HUDEP-2 (cell line): Measurements from ENCODE around the gene BANP.
"Not testable (repeated sequence)": the region's sequence is repeated elsewhere in the genome, so short reads cannot be mapped to it uniquely, and the experiment has no call there.

Source experiments
- DNase-seq, 76 experiments: peaks; one replicate each; lab custom pipeline; 2025; ENCODE audit not compliant: unreplicated experiment in 76 of 76; lab: John Stamatoyannopoulos, UW

BANP gene

DNA sequence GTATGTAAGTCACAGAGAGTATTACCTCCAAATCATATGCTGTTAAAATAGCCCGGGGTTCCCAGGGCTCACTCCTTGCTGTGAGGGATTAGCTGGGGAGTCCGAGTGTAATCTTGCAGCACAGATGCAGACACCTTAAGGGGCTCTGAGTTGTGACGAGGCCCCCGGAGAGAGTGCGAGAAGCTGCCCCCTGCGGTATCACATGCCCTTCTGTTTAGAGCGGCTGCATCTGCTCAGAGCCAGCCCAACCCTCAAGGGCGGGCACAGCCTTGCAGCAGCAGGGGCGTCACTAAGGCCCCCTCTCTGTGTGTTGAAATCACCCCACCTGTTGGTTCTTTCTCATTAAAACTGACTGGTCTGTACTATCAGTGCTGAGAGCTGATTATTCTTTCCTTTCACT is 37.4 kb downstream of the BANP start:
- DNase-seq: not testable (repeated sequence)

DNA sequence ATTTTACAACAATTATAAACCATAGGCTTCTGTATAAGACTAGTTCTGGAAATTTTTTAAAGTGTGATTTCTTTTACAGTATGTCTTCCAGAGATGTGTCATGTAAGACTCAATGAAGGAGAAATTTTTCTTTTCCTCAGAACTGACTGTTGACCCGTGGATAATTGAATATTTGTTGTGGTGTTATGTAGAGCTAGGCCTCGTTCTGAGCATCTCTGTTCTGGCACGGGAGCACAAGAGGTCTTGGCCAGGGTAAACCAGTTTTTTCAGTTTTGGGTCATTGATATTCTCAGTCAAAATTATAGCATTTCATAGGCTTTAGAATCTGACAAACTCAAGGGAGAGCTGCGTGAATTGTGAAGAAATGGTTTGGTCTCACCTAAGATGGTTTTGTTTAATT is 39.0 kb downstream of the BANP start:
- not testable (repeated sequence) for DNase-seq

DNA sequence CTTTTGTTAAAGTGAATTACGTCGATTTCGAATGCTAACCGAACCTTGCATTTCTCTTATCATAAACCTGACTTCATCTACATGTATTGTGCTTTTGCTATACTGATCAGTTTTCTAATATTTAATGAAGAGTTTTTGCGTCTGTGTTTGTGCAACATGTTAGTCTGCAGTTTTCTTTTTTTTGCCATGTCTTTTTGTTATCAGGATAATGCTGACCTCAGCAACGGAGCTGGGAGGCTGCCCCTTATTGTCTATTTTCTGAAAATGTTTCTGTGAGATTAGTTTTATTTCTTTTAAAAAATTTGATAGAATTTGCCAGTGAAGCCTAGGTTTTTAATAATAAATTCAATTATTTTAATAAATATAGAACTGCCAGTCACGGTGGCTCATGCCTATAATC is 40.9 kb downstream of the BANP start:
- not testable (repeated sequence) for DNase-seq

DNA sequence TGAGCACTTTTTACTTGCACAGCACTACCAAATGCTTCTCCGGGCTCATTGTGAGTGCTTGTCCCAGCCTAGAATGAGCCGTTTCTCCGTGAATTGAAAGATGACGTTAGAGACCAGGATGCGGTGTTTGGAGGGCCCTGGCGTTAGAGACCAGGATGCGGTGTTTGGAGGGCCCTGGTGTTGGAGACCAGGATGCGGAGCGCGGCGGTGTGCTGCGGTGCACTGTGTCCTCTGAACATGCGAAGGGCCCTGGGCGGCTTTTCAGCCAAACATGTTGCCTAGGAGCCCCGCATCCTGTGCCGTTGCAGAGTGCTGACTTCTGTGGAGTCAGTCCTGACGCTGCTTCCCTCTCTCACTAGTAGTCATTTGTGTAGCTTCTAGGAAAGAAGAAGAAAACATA is 42.7 kb downstream of the BANP start:
- no peak for DNase-seq

DNA sequence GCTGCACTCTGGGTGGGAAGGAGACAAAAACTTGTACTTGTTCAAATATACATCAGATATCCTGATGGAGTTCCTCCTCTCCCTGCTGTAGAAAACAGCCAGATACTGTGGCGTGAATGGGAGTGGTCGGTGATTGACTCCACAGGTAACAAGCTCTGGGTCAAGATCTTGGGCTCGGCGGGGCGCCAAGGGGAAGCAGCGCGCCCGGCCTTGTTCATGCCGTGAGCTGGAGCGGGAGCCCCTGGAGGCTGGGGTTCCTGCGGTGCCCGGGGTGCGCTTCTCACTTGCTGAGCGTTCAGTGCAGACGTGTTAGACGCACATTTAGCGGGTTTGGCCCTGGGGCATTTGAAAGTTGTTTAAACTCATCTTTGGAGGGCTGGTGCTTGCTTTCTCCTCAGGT is 44.4 kb downstream of the BANP start:
- no peak for DNase-seq

DNA sequence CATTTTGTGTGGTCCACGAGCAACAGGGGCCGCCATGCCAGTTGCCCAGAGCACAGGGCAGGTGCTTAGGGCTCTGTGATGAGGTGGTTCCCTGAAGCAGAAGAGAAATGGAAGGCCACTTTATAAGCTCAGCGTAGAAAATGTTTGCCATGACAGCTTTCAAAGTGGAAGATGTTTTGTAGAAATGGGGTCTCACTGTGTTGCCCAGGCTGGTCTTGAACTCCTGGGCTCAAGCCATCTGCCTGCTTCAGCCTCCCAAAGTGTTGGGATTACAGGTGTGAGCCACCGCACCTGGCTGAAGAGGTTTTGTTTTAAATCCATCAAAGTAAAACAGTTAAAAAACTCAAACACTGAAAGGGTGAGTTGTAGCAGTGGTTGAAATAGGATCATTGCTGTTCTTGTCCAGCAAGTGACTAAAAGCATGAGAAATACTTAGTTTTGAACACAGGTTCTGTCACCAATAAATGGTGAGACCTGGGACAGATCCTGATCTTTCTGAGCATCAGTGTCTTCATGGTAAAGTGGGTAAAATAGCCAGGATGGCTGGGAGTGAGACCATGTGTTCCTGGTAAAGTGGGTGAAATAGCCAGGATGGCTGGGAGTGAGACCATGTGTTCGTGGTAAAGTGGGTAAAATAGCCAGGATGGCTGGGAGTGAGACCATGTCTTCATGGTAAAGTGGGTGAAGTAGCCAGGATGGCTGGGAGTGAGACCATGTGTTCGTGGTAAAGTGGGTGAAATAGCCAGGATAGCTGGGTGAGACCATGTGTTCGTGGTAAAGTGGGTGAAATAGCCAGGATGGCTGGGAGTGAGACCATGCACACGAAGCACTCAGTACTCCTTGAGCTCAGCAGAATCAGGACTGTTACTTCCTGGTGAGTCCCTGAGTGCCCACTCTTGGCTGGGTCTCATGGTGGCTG is 46.0 kb downstream of the BANP start:
- DNase-seq: no peak

DNA sequence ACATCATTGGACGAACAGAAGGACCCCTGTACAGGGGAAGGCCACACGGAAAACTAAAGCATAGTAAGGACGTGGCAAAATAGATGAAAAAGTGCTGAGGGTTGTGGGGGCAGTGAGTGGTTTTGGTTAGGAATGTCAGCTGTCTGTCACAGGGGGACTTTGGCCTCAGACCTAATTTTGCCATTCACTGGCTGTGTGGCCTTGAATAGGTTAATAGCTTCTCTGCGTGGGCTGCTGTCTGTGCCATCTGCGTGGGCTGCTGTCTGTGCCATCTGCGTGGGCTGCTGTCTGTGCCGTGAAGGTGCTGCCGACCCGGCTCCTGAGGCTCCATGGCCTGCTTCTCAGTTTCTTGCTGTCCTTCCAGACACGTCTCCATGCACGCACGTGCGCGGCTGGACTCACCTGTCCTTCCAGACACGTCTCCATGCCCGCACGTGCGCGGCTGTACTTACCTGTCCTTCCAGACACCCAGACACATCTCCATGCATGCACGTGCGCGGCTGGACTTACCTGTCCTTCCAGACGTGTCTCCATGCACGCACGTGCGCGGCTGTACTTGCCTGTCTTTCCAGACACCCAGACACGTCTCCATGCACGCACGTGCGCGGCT is 47.1 kb downstream of the BANP start:
- not testable (repeated sequence) for DNase-seq

DNA sequence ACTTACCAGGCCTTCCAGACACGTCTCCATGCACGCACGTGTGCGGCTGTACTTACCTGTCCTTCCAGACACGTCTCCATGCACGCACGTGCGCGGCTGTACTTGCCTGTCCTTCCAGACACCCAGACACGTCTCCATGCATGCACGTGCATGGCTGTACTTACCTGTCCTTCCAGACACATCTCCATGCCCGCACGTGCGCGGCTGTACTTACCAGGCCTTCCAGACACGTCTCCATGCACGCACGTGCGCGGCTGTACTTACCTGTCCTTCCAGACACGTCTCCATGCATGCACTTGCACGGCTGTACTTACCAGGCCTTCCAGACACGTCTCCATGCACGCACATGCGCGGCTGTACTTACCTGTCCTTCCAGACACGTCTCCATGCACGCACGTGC is 47.8 kb downstream of the BANP start:
- DNase-seq: not testable (repeated sequence)

DNA sequence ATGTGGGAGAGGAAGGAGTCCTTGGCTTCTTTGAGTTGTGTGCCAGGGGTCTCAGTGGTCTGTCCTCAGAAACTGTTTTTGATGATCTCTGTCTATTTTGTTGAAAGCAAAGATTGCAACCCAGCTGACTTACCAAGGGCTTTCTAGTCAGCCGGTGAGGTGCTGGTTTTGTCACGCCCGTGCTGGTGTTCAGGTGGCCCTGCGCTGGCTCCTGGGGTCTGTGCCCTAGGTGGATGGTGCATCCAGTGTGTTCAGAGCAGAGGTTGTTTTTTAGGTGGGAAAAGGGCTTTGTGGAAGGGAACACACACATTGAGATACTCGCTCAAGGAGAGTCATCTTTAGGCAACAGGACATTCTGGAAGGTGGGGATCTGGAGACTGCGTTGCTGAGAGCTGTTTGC is 51.0 kb downstream of the BANP start:
- DNase-seq: no peak

DNA sequence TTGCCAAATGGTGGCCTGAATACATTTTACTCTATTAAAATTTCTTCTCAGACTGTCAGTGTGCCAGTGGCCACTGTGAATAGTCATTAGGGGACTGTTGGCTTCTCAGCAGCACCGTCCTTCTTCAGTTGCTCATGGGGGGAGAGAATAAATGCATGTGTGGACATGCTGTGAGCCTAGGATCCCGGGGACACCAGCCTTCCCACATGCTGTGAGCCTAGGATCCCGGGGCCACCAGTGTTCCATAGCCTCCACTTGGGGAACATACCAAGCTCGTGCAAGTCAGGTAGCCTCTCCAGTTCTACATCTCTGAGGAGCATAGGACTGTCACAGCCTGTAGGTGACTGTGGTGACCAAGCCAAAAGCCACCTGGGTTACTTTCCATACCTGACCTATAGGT is 51.5 kb downstream of the BANP start:
- DNase-seq: no peak

DNA sequence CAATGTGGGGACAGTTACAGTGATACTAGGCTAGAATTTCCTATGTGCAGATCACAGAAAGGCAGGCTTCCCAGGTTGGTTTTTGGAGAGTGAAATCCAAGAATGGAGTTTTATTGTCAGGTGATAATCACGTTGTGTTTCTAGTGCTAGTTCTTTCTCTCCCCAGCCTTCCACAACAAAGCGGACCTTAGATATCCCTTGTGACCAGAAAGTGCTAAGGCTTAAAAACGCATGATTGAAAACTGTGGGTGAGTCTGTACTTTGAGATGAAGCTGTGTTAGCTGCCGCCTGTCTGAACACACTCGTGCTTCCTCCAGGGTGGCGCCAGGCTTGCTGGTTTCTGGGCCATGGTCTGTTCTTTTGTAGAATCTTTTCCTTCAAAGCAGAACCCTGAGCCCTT is 52.1 kb downstream of the BANP start:
- no peak for DNase-seq

DNA sequence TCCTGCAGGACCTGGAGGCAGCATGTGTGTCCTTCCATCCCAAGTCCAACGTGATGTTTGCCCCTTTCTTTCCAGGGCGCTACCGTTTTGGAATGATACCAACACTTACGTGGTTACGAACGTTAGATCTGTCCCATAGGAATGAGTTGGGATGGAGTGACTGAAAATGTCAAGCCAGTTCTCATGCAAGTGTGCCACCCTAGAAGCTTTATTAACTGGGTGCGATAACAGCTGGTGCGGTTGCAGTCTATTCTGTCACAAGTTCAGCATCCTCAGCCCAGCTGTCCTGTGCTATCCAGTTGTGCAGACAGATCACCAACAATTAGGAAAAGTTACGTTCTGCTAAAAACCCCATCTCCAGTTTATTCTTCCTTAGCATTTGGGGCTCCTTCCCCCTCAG is 52.5 kb downstream of the BANP start:
- no peak for DNase-seq

DNA sequence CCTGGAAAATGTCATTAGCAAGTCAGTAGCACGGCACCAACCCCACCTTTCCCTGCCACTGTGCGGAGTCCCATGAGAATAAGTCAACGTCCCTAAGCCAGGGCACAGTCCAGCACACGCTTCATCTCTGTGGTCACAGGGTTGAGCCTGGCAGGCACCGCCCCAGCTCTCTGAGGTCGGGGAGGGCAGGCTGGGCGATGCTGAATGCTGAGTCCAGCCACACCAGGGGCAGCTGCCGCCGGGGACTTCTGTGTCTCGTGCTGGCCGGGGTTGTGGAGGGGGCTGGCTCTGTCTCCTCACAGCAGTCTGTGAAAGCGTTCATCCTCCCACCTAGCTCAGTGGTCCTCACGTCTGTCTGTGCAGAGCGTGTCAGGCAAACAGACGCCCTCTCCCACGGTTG is 53.2 kb downstream of the BANP start:
- DNase-seq: no peak

DNA sequence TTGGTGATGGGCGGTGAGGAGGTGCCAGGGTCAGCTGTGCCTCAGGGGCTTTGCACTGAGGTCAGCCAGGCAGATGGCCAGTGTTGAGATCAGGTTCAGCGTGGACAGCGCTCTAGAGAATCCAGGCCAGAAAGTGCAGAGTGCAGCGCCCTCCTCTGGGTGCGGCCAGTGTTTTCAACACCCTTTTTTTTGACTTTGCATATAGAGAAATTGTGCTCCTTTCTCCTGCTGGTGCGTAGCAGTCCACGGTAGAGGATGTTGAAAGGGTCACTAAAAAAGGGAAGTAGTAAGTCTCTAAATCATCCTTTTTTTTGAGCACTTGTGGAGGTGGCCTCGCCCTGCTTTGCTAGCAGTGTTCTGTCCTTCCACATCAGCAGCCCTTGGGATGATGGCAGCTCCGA is 53.9 kb downstream of the BANP start:
- DNase-seq: no peak

DNA sequence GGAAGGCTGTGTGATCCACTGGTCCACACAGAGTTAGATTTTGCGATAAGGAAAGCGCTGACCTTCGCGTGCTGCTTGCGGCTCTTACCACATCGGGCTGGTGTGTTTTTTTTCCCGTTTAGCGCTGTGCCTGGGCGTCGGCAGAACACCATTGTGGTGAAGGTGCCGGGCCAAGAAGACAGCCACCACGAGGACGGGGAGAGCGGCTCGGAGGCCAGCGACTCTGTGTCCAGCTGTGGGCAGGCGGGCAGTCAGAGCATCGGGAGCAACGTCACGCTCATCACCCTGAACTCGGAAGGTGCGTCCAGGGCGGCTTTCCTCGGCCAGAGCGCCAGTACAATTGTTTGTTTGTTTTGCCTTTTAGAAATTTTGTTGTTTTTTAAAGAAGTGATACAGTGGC is 54.7 kb downstream of the BANP start:
- no peak for DNase-seq

DNA sequence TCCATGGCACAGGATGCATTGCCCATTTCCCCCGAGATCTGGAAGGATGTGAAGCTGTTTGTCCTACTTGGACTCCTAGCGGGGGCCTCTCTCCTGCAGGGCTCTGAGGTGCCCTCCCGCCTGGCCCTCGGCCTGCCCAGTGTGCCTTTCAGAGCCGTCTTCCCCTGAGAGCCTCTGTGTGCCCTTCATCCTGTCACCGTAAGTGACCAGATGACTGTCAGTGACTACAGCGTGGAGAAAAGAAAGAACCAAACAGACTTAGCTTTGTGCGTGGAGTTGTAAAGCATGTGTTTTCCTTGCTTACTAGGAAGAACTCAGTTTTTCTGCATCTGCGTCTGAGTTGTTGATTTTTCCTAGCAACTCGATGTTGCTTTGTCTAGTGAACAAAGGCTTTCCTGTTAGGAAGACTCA is 56.1 kb downstream of the BANP start:
- no peak for DNase-seq

DNA sequence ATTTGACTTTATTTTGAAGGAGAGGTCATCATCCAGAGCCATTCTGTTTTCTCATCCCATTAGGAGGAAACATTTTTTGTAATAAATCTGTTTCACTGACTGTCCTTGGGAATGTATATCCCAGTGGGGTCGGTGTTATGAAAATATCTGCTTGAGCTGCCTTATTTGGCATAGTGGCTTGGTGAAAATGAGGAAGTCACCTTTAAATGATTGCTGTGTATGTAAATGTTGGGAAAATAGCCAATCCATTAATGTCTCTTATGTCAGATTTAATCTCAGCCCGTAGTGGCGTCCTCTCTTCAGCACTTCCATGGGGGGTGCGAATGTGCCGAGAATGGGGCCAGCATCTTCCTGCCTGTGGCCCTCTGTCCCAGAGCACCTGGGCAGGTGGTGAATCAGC is 57.6 kb downstream of the BANP start:
- DNase-seq: no peak

DNA sequence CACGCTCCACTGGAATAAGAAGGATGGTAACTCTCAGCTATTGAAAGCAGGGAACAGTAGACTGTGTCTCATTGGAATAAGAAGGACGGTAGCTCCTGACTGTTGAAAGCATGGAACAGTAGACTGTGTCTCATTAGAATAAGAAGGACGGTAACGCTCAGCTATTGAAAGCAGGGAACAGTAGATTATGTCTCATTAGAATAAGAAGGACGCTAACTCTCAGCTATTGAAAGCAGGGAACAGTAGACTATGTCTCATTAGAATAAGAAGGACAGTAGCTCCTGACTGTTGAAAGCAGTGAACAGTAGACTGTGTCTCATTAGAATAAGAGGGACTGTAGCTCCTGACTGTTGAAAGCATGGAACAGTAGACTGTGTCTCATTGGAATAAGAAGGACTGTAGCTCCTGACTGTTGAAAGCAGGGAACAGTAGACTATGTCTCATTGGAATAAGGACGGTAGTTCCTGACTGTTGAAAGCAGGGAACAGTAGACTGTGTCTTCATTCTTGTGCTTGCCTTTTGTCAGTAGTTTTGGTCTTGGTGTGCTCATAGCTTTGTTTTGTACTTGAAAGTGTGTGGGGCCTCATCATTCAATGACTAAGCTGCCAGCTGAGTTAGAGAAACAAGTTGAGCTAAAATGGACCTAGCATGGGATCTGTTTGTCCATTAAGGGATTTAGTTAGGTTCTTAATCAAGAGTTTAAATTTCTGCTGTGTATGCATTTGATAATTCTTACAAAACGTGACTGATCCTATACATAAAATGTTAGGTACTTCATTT is 58.5 kb downstream of the BANP start:
- no peak for DNase-seq

DNA sequence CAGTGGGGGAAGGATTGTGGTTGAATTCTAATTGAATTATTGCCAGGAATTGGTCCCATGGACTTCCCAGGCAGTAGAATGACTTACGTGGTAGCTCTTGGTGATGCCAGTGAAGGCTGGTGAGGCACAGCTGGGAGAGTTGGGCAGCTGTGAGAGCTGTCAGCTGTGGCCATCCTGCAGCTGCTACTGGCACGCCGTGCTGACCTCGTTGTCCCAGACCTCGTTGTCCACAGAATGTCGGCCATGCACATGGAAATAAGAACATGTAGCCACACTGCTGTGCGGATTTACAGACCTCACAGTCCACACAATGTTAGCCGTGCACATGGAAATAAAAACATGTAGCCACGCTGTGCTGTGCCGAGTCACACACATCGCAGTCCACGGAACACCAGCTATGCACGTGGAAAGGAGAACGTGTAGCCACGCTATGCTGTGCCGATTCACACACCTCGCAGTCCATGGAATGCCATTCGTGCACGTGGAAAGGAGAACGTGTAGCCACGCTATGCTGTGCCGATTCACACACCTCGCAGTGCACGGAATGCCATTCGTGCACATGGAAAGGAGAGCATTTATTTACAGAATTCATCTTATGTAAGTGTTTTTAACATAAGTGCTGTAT is 59.2 kb downstream of the BANP start:
- no peak for DNase-seq

DNA sequence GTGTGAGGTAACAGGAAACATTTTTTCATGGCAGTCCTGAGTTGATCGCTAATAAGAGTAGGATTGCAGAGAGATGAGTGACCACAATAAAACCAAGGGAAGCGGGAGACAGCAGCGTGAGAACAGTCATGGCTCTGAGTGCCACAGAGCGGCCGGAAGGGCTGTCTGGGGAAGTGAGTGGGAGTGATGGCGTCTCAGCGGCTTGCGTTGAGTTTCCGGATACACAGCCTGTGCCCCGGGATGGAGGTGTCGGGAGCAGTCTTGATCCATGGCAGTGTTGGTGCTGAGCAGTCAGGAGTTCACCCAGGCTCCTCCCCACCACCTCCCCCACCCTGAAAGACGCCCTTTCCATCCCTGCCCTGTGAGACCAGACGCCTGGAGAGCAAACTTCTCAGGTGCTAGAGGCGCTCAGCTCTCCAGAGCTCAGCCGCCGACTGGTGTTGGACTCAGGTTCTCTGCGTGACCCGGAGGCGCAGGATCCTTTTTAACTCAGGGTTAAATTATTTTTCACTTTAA is 59.8 kb downstream of the BANP start:
- DNase-seq: no peak

DNA sequence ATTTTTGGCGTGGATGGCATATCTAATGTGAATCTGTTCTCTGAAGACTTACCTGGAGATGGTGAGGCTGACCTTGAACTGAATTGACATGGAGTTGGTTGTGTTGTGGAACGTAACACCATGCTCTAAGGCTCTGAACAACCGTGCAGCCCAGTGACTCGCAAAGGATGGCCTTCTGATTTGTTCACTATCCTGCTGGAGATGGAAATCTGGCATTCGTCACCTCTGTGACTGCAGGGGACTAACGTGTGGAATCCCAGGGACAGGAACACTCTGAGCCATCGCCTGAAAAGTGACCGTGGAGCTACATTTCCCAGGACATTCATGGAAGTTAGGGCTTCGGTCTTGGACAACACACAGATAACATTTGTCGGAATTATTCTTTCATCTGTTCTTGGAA is 61.1 kb downstream of the BANP start:
- DNase-seq: no peak
